Keratinocyte (primary cell): ENCODE results near the gene SUPT6H.

Experiments
- CTCF ChIP-seq, 3 experiments: IDR thresholded peaks in 1 of 3; conservative IDR thresholded peaks in 1 of 3; optimal IDR thresholded peaks in 1 of 3; 2 replicates in 2 of 3; 3 replicates in 1 of 3; pipeline versions ENCODE3 to v1.5.1; 2011; ENCODE audit warnings: low read length in 3 of 3, mild to moderate bottlenecking in 3 of 3, moderate library complexity in 2 of 3, control low read depth in 1 of 3, inconsistent platforms in 1 of 3; ENCODE audit not compliant: insufficient read depth in 2 of 3; ENCODE audit errors: extremely low read depth in 1 of 3
- EZH2 ChIP-seq: IDR thresholded peaks from one replicate; pipeline ENCODE4 v1.6.1; 2012; ENCODE audit warnings: inconsistent platforms, mild to moderate bottlenecking, low read length, moderate library complexity

- no peak for TF ChIP-seq CTCF (optimal IDR thresholded peaks at IDR 0.05 in 1 of 3, IDR thresholded peaks at IDR 0.05 in 1 of 3, conservative IDR thresholded peaks at IDR 0.05 in 1 of 3; ENCODE audit: extremely low read depth in 1 of 3, insufficient read depth in 2 of 3, low read length in 3 of 3)
- no peak for TF ChIP-seq EZH2
Measured at GRCh38 chr17:28700278-28700677, 38.3 kb downstream of the SUPT6H start.
